ENCODE measurements around the gene OR2H1.

The OR2H1 gene

GRCh38 chr6:29507319-29507718, 50.4 kb downstream of the OR2H1 start:
- FAIRE-seq (no peak), DNase-seq (ENCODE audit: insufficient read length, low spot score) (no peak)

- FAIRE-seq (peak; percentile 79), DNase-seq (ENCODE audit: insufficient read length, low spot score) (peak; percentile 23)
These were observed 52.3 kb downstream of the OR2H1 start for GRCh38 chr6:29509239-29509638.

DNA sequence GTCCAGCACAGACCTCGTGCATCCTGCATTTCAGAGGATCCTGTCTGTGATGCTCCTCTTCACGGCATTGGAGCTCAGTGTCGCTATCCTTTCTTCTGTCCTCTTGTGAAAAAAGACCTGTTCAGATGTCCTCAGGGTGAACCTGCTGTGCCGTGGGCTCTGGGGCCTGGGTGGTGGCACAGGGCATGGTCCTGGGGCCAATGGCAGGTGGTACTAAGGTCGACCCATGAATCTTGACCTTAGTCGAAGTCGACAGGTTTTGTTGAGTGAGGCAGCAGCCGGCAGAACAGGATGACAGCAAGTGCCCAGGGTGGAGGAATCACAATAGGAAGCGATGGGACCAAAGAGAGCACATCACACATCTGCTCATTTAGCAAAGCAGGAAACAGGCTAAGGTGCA, 52.8 kb downstream of the OR2H1 start:
- DNase-seq (ENCODE audit: insufficient read length, low spot score) = no peak
- FAIRE-seq = no peak

DNA sequence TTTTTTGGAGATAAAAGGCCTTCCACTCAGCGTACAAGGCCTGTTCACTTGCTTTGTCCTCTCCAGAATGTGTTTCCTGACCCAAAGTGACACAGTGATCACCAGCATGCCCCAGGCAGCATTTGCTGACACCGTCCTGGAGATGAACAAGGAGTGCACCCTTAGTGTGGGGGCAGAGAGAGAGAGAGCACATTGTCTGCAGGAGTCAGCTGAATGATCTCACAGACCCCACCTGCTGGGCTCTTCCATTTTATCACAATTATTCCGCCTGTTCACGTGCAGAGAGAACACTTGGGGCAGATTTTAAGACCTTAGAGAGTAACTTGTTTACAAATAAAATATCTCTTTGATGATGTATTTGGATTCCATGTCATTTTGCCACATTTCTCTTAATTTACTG, 53.2 kb downstream of the OR2H1 start:
- DNase-seq (ENCODE audit: insufficient read length, low spot score) (no peak), FAIRE-seq (no peak)

- DNase-seq (ENCODE audit: insufficient read length, low spot score) (no peak), FAIRE-seq (no peak)
These were observed 53.9 kb downstream of the OR2H1 start for GRCh38 chr6:29510746-29511300.
